MM.1S (cell line): ENCODE data around the gene RAB3D.

Experiments
- CTCF ChIP-seq: fragments of 300-600 bp; sonication (generic); IDR thresholded peaks from 2 replicates; pipeline ENCODE4 v1.5.1; 2016; ENCODE audit warnings: antibody characterized with exemption, low read length, mixed read lengths
- EZH2 ChIP-seq: fragments of 300-600 bp; sonication (generic); optimal IDR thresholded peaks from 2 replicates; pipeline ENCODE3; 2017; ENCODE audit warnings: low read depth, mild to moderate bottlenecking, antibody characterized with exemption, low read length, mixed read lengths

- TF ChIP-seq CTCF (no peak), EZH2 (no peak)
Measured at GRCh38 chr19:11325544-11325943, 13.9 kb downstream of the RAB3D start.
